Thyroid gland (tissue), 4 donors: ENCODE data around the gene ULK3.

Experiments
- POLR2A ChIP-seq, 2 donors: fragments of 450-650 bp; IDR thresholded peaks; one replicate each; pipeline ENCODE4 v1.6.1; 2017; ENCODE audit warnings: antibody characterized with exemption in 2 of 2, mild to moderate bottlenecking in 2 of 2, moderate library complexity in 1 of 2
- TF ChIP-seq, protein P1 (sequence below), 6 experiments: fragments of 200-600 bp in 3 of 6; fragments of 450-650 bp in 3 of 6; sonication (generic) in 3 of 6; IDR thresholded peaks; one replicate each; pipeline ENCODE4 v1.5.1; 2016 to 2019; ENCODE audit warnings: antibody characterized with exemption in 6 of 6, mild to moderate bottlenecking in 2 of 6, inconsistent platforms in 1 of 6, moderate library complexity in 1 of 6

DNA sequence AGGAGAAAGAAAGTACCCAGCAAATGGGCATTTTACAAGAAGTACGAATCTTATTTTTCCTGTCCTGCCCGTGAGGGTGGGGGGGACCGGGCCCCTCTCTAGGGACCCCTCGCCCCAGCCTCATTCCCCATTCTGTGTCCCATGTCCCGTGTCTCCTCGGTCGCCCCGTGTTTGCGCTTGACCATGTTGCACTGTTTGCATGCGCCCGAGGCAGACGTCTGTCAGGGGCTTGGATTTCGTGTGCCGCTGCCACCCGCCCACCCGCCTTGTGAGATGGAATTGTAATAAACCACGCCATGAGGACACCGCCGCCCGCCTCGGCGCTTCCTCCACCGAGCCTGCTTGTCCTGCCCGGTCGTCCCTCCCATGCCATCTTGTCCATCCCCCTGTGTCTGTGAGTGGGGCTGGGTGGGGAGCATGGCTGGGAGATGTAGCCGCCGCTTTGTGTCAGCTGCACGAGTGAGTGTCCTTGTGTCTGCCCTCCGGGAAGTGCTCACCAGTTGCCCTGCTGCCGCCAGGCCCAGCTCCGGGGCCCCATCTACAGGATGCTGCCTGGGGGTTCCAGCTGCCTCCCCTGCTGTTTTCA lies 40.0 kb downstream of the ULK3 start:
- TF ChIP-seq, protein P1, sequence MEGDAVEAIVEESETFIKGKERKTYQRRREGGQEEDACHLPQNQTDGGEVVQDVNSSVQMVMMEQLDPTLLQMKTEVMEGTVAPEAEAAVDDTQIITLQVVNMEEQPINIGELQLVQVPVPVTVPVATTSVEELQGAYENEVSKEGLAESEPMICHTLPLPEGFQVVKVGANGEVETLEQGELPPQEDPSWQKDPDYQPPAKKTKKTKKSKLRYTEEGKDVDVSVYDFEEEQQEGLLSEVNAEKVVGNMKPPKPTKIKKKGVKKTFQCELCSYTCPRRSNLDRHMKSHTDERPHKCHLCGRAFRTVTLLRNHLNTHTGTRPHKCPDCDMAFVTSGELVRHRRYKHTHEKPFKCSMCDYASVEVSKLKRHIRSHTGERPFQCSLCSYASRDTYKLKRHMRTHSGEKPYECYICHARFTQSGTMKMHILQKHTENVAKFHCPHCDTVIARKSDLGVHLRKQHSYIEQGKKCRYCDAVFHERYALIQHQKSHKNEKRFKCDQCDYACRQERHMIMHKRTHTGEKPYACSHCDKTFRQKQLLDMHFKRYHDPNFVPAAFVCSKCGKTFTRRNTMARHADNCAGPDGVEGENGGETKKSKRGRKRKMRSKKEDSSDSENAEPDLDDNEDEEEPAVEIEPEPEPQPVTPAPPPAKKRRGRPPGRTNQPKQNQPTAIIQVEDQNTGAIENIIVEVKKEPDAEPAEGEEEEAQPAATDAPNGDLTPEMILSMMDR (IDR thresholded peaks at IDR 0.05), result no peak
- no peak for TF ChIP-seq POLR2A (IDR thresholded peaks at IDR 0.05)
